Sigmoid colon (tissue), 7 donors: ENCODE measurements around the gene NCKAP5. TPM values are rescaled to one million over a fixed set of nuclear protein-coding genes. Genes with fewer than 3 reads are reported as not detected.

Experiments
- DNase-seq: peaks from one replicate; pipeline ENCODE4 v3.0.0-alpha.2; 2019
- H3K27ac ChIP-seq, 4 donors: fragments of 200-600 bp; sonication (generic); one replicate each; pipeline ENCODE4 v1.5.1; 2016 to 2019; ENCODE audit warnings: mild to moderate bottlenecking in 1 of 4
- H3K27me3 ChIP-seq, 3 donors: fragments of 200-600 bp; sonication (generic); one replicate each; pipeline ENCODE4 v1.5.1; 2019; ENCODE audit warnings: mild to moderate bottlenecking in 1 of 3
- H3K36me3 ChIP-seq, 4 donors: fragments of 200-600 bp; sonication (generic); one replicate each; pipeline ENCODE4 v1.5.1; 2016 to 2019
- H3K4me1 ChIP-seq, 4 donors: fragments of 200-600 bp; sonication (generic); one replicate each; pipeline ENCODE4 v1.5.1; 2017 to 2019
- H3K4me3 ChIP-seq, 4 donors: fragments of 200-600 bp; sonication (generic); one replicate each; pipeline ENCODE4 v1.5.1; 2017 to 2019; ENCODE audit warnings: mild to moderate bottlenecking in 2 of 4, moderate library complexity in 1 of 4
- H3K9me3 ChIP-seq, 4 donors: fragments of 200-600 bp in 3 of 4; sonication (generic) in 3 of 4; one replicate each; pipeline versions ENCODE4 v1.5.1 to v1.6.1; 2013 to 2019
- EP300 ChIP-seq, 4 donors: sonication (generic); formaldehyde crosslinking; IDR thresholded peaks; one replicate each; pipeline ENCODE4 v1.6.1; 2017; ENCODE audit warnings: antibody characterized with exemption in 4 of 4
- POLR2A ChIP-seq, 2 donors: fragments of 450-650 bp; IDR thresholded peaks; one replicate each; pipeline ENCODE4 v1.6.1; 2016; ENCODE audit warnings: antibody characterized with exemption in 2 of 2, mild to moderate bottlenecking in 2 of 2, moderate library complexity in 2 of 2
- POLR2AphosphoS5 ChIP-seq, 4 donors: sonication (generic); formaldehyde crosslinking; IDR thresholded peaks; one replicate each; pipeline ENCODE4 v1.6.1; 2017; ENCODE audit warnings: antibody characterized with exemption in 4 of 4
- WGBS, 2 donors: extraction: QIAGEN DNeasy Blood & Tissue Kit; methylation state at CpG; one replicate each; pipeline ENCODE4 v1.1.7; 2013; 5-methylcytosine and 5-hydroxymethylcytosine counted together
- intact Hi-C: fragments of 100-400 bp; cut with DNase I; formaldehyde crosslinking; loops from one replicate; pipeline ENCODE4 v1.15.1; 2023
- polyA plus RNA-seq, 3 donors: library from polyadenylated mRNA; stranded (reverse); fragments of 200-250 nt; gene quantifications; one replicate each; pipeline ENCODE4 v1.2.3, GENCODE V29; 2013
- total RNA-seq, 4 donors: library from RNA; depleted of rRNA; stranded (reverse); fragments of >200 nt; gene quantifications; one replicate each; pipeline ENCODE4 v1.1.0, GENCODE V29; 2016
- TF ChIP-seq, protein P1 (sequence below), 4 experiments: fragments of 450-650 bp in 3 of 4; fragments of 200-600 bp in 1 of 4; IDR thresholded peaks; one replicate each; pipeline ENCODE4 v1.5.1; 2016 to 2019; ENCODE audit warnings: antibody characterized with exemption in 4 of 4, mild to moderate bottlenecking in 3 of 4, moderate library complexity in 2 of 4
- donor health status: healthy with polysubstance abuse.
- donor health status: Bipolar disorder and iron deficiency.
- donor health status: healthy.

The NCKAP5 gene
- total and polyA plus RNA-seq, 7 donors: under 0.01 to 3.7 (median 0.60) TPM

DNA sequence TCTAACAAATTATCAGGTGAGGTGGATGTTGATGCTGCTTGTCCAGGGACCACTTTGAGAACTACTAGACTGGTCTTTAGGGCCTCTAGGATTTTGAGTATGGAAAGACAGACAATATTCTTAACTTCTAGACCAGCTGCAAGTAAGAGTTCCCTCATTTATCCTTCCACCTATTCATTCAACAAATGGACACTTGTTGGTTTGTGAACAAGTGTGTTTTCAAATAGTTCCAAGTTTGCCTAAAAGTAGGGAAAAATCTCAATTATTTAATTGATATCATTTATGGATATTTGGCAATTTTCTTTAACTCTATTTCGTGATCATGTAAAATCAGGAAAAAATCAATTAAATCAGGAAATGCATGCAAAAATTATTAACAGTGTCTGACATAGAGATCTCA is 245.4 kb downstream of the NCKAP5 start:
- H3K4me1 ChIP-seq: no peaks in the 10 kb centered on the region
- H3K27me3 ChIP-seq: no peaks in the 10 kb centered on the region
- TF ChIP-seq EP300 (IDR thresholded peaks at IDR 0.05): no peak
- TF ChIP-seq, protein P1, sequence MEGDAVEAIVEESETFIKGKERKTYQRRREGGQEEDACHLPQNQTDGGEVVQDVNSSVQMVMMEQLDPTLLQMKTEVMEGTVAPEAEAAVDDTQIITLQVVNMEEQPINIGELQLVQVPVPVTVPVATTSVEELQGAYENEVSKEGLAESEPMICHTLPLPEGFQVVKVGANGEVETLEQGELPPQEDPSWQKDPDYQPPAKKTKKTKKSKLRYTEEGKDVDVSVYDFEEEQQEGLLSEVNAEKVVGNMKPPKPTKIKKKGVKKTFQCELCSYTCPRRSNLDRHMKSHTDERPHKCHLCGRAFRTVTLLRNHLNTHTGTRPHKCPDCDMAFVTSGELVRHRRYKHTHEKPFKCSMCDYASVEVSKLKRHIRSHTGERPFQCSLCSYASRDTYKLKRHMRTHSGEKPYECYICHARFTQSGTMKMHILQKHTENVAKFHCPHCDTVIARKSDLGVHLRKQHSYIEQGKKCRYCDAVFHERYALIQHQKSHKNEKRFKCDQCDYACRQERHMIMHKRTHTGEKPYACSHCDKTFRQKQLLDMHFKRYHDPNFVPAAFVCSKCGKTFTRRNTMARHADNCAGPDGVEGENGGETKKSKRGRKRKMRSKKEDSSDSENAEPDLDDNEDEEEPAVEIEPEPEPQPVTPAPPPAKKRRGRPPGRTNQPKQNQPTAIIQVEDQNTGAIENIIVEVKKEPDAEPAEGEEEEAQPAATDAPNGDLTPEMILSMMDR (IDR thresholded peaks at IDR 0.05): no peak
- TF ChIP-seq POLR2A (IDR thresholded peaks at IDR 0.05): no peak
- no peak for TF ChIP-seq POLR2AphosphoS5 (IDR thresholded peaks at IDR 0.05)
- 71 to 91% methylated on average over 1 of the region's 1 CpG for WGBS, 2 donors
- no peak for DNase-seq
- no peaks in the 10 kb centered on the region for H3K9me3 ChIP-seq
- intact Hi-C loops: no loop called here
- H3K4me3 ChIP-seq: no peak overlapping the region
- H3K36me3 ChIP-seq: no peaks in the 10 kb centered on the region
- no peak overlapping the region for H3K27ac ChIP-seq

DNA sequence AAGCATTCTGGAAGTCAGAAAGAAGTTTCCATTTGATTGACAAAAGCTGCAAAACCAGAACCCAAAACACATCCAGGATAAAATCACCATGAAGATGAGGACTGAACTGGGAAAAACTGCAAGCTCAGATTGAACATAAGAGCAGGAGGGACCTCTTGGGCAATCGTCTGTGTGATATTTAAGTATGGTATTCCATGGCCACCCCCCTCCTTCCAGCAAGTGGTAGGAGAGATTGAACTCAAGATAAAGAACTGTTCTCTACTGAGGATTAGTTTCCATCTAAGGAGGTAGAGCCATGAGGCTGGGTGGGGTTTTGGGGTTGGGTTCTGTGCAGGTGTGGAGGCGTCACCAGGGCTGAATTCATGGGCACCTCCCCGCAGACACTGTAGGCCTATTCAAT is 251.1 kb downstream of the NCKAP5 start:
- whole genome bisulfite sequencing, 2 donors: 86 to 87% methylated on average over 3 of the region's 3 CpGs
- H3K36me3 ChIP-seq: no peaks in the 10 kb centered on the region
- intact Hi-C loops: no loop called here

GRCh38 chr2:133316557-133316956 is 251.7 kb downstream of the NCKAP5 start:
- H3K4me1 ChIP-seq: peaks cover 0 to 10% (median 0%) of the 10 kb centered on the region in 4 donors
- no peak for DNase-seq
- H3K4me3 ChIP-seq: no peak overlapping the region
- WGBS, 2 donors: 71 to 87% methylated on average over 2 of the region's 2 CpGs
- no peaks in the 10 kb centered on the region for H3K36me3 ChIP-seq
- H3K27me3 ChIP-seq: no peaks in the 10 kb centered on the region
- no peak overlapping the region for H3K27ac ChIP-seq
- H3K9me3 ChIP-seq: no peaks in the 10 kb centered on the region
- intact Hi-C loops: no loop called here
- no peak for TF ChIP-seq POLR2A (IDR thresholded peaks at IDR 0.05)
- TF ChIP-seq, protein P1 (IDR thresholded peaks at IDR 0.05): no peak
- TF ChIP-seq POLR2AphosphoS5 (IDR thresholded peaks at IDR 0.05): no peak
- TF ChIP-seq EP300 (IDR thresholded peaks at IDR 0.05): no peak

More for the DNA sequence above, 251.1 kb downstream of the NCKAP5 start:
- Histone ChIP-seq H3K4me1 (peaks cover 0 to 10% (median 0%) of the 10 kb centered on the region in 4 donors), H3K9me3 (no peaks in the 10 kb centered on the region), H3K27me3 (no peaks in the 10 kb centered on the region), H3K27ac (no peak overlapping the region), H3K4me3 (no peak overlapping the region)
- TF ChIP-seq POLR2AphosphoS5 (IDR thresholded peaks at IDR 0.05) (no peak), EP300 (IDR thresholded peaks at IDR 0.05) (no peak), POLR2A (IDR thresholded peaks at IDR 0.05) (no peak)
- TF ChIP-seq, protein P1 (IDR thresholded peaks at IDR 0.05): no peak
- no peak for DNase-seq

DNA sequence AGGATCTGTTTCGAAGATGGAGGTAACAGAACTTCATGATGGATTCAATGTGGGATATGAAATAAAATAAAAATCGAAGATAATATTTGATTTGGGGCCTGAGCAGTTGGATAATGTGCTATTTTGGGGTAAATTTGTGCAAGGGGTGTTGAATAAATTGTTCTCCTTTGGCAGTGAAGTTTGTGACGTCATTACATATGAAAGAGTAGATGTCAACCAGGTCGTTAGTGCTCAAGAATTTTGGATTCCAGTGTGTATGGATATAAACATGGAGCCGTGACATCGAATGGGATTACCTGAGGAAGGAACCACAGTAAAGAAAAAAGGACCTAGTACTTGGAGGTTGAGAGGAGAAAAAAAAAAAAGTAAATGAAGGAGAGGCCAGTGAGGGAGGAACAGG is 253.0 kb downstream of the NCKAP5 start:
- intact Hi-C loops: no loop called here
- no peaks in the 10 kb centered on the region for H3K36me3 ChIP-seq
- H3K4me3 ChIP-seq: no peak overlapping the region
- H3K9me3 ChIP-seq: no peaks in the 10 kb centered on the region
- H3K27me3 ChIP-seq: no peaks in the 10 kb centered on the region
- H3K27ac ChIP-seq: no peak overlapping the region
- no peak for DNase-seq
- 88 to 92% methylated on average over 6 of the region's 6 CpGs for WGBS, 2 donors
- TF ChIP-seq POLR2A (IDR thresholded peaks at IDR 0.05) (no peak), POLR2AphosphoS5 (IDR thresholded peaks at IDR 0.05) (no peak), EP300 (IDR thresholded peaks at IDR 0.05) (no peak)
- TF ChIP-seq, protein P1 (IDR thresholded peaks at IDR 0.05): no peak
- peaks cover 0 to 10% (median 0%) of the 10 kb centered on the region in 4 donors for H3K4me1 ChIP-seq

DNA sequence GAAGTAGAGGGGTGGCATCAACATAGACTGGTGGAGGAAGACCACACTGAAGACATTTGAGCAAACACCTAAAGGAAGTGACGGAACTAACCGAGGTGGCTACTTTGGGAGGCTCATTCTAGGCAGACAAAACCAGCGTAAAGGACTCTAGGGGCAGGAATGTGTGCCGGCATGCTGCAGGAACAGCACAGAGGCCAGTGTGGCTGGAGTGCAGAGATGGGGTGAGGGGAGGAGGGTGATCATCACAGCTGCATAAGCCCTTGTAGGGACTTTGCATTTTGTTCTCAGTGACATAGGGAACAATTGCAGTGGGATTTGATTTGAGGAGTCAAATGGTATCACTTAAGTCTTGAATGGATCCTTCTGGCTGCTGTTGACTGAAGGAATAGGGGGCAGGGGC is 253.5 kb downstream of the NCKAP5 start:
- Histone ChIP-seq H3K27me3 (no peaks in the 10 kb centered on the region), H3K27ac (no peak overlapping the region), H3K9me3 (no peaks in the 10 kb centered on the region), H3K36me3 (no peaks in the 10 kb centered on the region), H3K4me1 (peaks cover 0 to 10% (median 0%) of the 10 kb centered on the region in 4 donors), H3K4me3 (no peak overlapping the region)
- WGBS, 2 donors: 93 to 95% methylated on average over 4 of the region's 4 CpGs
- TF ChIP-seq EP300 (IDR thresholded peaks at IDR 0.05): no peak
- TF ChIP-seq, protein P1 (IDR thresholded peaks at IDR 0.05): no peak
- no peak for TF ChIP-seq POLR2A (IDR thresholded peaks at IDR 0.05)
- TF ChIP-seq POLR2AphosphoS5 (IDR thresholded peaks at IDR 0.05): no peak
- DNase-seq: no peak
- intact Hi-C loops: no loop called here
